22Rv1 (cell line): ENCODE data around the gene DEF6.

Experiments
- CTCF ChIP-seq: fragments of 450-650 bp; IDR thresholded peaks from 2 replicates; pipeline ENCODE4 v1.5.1; 2017; ENCODE audit warnings: mild to moderate bottlenecking
- ZFX ChIP-seq: fragments of 450-650 bp; IDR thresholded peaks from 2 replicates; pipeline ENCODE4 v1.6.1; 2017; ENCODE audit warnings: antibody characterized with exemption, borderline replicate concordance

GRCh38 chr6:35354361-35355135 is 56.9 kb downstream of the DEF6 start:
- TF ChIP-seq CTCF (no peak), ZFX (no peak)
